Measurements from ENCODE around the gene NFU1. TPM values are rescaled to one million over a fixed set of nuclear protein-coding genes. Genes with fewer than 3 reads are reported as not detected.

Gene NFU1
- 42.0 and 62.9 TPM in 2 replicates for polyA plus RNA-seq (2011; rRNA removed)
- 5.5 and 13.1 TPM in 2 replicates for polyA minus RNA-seq (2011; rRNA and poly(A)+ RNA removed)

DNA sequence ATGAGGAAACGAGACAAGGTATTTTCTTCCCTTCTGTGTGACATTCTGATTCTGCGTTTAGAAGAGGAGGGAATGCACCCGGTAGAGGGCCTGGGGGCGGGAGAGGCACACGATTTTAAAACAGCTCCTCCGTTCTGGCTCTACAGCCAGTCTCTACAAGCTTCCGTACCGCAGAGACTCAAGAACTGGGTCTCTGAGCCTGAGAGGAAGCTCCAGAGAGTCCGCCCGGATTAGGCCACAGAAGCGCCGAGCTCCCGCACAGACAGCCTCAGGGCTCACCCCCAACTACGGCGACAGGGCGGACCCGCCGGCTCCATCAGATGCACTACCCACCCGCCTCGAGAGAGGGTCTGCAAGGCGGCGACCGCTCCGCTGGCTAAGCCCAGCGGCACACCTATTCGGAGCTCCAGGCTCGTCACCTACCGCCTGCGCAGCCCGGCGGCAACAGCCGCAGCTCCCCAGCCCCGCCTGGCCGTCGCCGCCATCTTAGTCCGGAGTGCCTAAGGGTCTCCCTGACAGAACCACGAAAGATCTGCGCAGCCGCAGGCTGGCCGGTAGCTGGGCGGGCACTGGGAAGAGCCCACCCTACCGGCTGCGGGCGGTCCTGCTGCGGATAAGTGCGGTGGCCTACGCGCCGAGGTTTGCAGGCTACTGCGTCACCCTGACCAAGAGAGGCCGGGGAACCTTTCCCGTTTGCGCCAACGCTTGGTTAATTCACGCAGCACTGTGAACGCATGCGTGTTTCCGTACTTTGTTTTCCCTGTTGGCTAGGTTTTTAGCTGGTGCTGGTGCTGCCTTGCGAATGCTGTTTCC is at the start of gene NFU1:
Gene NFU1, minus strand, starts transcription at position 498 of the 813 bp plus-strand sequence. Its CDS starts 13 bp downstream, at position 485.
- H3K9me3 ChIP-seq (ENCODE audit: control insufficient read depth, insufficient read depth, low read length), result no peaks in the 10 kb centered on the region; the same call in 1 of the 2 replicates
- peak; percentile 91 for DNase-seq (ENCODE audit: low read depth, low spot score)
- TF ChIP-seq, protein P1, sequence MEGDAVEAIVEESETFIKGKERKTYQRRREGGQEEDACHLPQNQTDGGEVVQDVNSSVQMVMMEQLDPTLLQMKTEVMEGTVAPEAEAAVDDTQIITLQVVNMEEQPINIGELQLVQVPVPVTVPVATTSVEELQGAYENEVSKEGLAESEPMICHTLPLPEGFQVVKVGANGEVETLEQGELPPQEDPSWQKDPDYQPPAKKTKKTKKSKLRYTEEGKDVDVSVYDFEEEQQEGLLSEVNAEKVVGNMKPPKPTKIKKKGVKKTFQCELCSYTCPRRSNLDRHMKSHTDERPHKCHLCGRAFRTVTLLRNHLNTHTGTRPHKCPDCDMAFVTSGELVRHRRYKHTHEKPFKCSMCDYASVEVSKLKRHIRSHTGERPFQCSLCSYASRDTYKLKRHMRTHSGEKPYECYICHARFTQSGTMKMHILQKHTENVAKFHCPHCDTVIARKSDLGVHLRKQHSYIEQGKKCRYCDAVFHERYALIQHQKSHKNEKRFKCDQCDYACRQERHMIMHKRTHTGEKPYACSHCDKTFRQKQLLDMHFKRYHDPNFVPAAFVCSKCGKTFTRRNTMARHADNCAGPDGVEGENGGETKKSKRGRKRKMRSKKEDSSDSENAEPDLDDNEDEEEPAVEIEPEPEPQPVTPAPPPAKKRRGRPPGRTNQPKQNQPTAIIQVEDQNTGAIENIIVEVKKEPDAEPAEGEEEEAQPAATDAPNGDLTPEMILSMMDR (IDR thresholded peaks at IDR 0.05; ENCODE audit: low read depth, low read length), result peak; percentile 75
- H3K27me3 ChIP-seq (ENCODE audit: control insufficient read depth, insufficient read depth, low read length), result no peaks in the 10 kb centered on the region
- ChIA-PET POLR2A (interaction anchor here (0.6 to 1.3 kb wide), 3 partner anchors 28 to 39 kb away, joined by 3 to 6 read pairs (median 3); no protein-coding TSS in a partner anchor), CTCF (interaction anchor here (0.6 to 2.0 kb wide), 26 partner anchors 9 to 288 kb away, joined by 3 to 6 read pairs (median 4); no protein-coding TSS in a partner anchor)
- peak within 1 kb of the TSS; percentile 98 for H3K27ac ChIP-seq (ENCODE audit: low read depth, low read length)
- H3K4me3 ChIP-seq (ENCODE audit: low read depth, low read length), result peak within 1 kb of the TSS; percentile 87

DNA sequence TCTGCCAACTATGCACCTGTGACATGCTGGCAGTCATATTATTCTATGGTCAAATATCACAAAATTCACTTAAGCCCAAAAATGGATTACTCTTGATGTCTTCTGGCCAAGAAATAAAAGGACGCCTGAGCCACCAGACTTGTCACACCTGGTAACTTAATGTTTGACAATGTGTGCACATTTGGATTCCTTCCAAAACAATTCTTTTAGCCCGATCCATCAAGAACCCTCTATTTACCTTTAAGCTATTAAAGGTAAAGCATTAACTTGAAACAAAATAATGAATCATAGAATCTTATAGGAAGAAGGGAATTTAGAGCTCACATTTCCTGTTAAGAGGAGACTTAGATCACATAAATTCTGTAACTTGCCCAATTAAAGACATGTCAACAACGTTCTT is 46.5 kb upstream of the NFU1 start:
- Histone ChIP-seq H3K9me3 (ENCODE audit: control insufficient read depth, insufficient read depth, low read length) (no peaks in the 10 kb centered on the region), H3K27me3 (ENCODE audit: control insufficient read depth, insufficient read depth, low read length) (no peaks in the 10 kb centered on the region), H3K4me3 (ENCODE audit: low read depth, low read length) (no peak overlapping the region), H3K27ac (ENCODE audit: low read depth, low read length) (no peak overlapping the region)
- DNase-seq (ENCODE audit: low read depth, low spot score), result no peak
- ChIA-PET POLR2A (no interaction called here), CTCF (no interaction called here)
- TF ChIP-seq, protein P1 (IDR thresholded peaks at IDR 0.05; ENCODE audit: low read depth, low read length), result no peak

DNA sequence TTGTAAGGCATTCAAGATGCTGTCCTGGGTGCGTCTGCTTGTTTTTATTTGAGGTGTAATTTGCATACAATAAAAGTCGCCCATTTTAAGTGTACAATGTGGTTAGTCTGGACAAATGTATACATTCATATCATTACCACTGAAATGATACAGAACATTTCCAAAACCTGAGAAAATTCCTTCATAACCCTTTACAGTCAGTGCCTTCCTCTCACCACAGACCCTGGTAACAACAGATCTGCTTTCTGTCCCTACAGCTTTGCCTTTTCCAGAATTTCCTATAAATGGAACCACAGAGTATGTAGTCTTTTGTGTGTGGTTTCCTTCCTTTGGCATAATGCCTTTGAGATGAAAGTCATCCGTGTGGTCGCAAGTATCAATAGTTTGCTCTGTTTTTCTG is 45.8 kb upstream of the NFU1 start:
- no peaks in the 10 kb centered on the region for H3K9me3 ChIP-seq (ENCODE audit: control insufficient read depth, insufficient read depth, low read length)
- ChIA-PET POLR2A (no interaction called here), CTCF (no interaction called here)
- DNase-seq (ENCODE audit: low read depth, low spot score), result no peak
- TF ChIP-seq, protein P1 (IDR thresholded peaks at IDR 0.05; ENCODE audit: low read depth, low read length), result no peak
- H3K27me3 ChIP-seq (ENCODE audit: control insufficient read depth, insufficient read depth, low read length), result no peaks in the 10 kb centered on the region
- no peak overlapping the region for H3K4me3 ChIP-seq (ENCODE audit: low read depth, low read length)
- H3K27ac ChIP-seq (ENCODE audit: low read depth, low read length), result no peak overlapping the region

DNA sequence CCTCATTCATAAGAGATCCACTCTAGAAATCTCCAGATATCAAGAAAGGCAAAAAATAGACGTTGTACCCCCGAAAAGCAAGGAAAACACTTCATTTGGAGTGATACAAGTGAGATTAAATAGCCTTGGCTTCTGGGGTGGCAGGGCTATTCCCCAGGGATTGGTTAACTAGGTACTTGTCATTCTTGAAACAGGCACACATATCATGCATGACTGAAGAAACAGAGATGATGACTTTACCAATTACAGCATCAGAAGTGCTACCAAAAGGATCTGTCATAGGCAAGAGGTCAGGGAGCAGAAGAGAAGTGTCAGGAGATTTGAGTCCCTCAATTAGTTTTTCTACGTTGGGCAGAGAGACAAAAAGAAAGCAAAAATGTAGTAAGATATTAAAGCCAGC is 45.2 kb upstream of the NFU1 start:
- TF ChIP-seq, protein P1 (IDR thresholded peaks at IDR 0.05; ENCODE audit: low read depth, low read length), result no peak
- Histone ChIP-seq H3K4me3 (ENCODE audit: low read depth, low read length) (no peak overlapping the region), H3K27me3 (ENCODE audit: control insufficient read depth, insufficient read depth, low read length) (no peaks in the 10 kb centered on the region), H3K27ac (ENCODE audit: low read depth, low read length) (no peak overlapping the region), H3K9me3 (ENCODE audit: control insufficient read depth, insufficient read depth, low read length) (no peaks in the 10 kb centered on the region)
- no peak for DNase-seq (ENCODE audit: low read depth, low spot score)
- ChIA-PET CTCF (no interaction called here), POLR2A (no interaction called here)

DNA sequence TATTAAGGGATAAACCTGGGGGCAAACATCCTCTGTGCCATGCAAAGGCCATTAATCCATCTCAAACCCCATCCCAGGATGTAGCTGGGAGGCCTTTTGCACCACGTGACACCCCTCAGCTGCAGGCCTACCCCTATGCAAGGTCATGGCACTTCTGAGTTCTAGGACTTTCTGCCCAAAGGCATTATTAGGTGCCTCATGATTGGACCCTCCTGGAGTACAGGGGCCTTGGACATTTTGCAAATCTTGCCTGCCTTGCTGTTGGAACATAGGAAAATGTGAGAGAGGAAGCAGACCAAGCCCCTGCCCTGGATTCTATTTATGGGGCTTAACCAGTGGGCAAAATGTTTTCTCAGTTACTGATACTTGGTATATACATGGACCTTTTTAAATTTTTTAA is 44.2 kb upstream of the NFU1 start:
- no peak overlapping the region for H3K4me3 ChIP-seq (ENCODE audit: low read depth, low read length)
- ChIA-PET POLR2A (no interaction called here), CTCF (no interaction called here)
- H3K27me3 ChIP-seq (ENCODE audit: control insufficient read depth, insufficient read depth, low read length), result no peaks in the 10 kb centered on the region
- TF ChIP-seq, protein P1 (IDR thresholded peaks at IDR 0.05; ENCODE audit: low read depth, low read length), result no peak
- no peak overlapping the region for H3K27ac ChIP-seq (ENCODE audit: low read depth, low read length)
- H3K9me3 ChIP-seq (ENCODE audit: control insufficient read depth, insufficient read depth, low read length), result no peaks in the 10 kb centered on the region
- DNase-seq (ENCODE audit: low read depth, low spot score), result no peak

All from AG04450 (cell line).